Fibroblast of mammary gland (primary cell): Measurements from ENCODE around the gene CTPS1.

Experiments used
- DNase-seq: peaks from one replicate; pipeline ENCODE4 v3.0.0-alpha.2; 2010; ENCODE audit warnings: low read depth
- H3K4me3 ChIP-seq: 2 replicates; pipeline ENCODE4 v1.5.1; 2011; ENCODE audit warnings: low read depth, mild to moderate bottlenecking, low read length, moderate library complexity; ENCODE audit not compliant: control insufficient read depth
- TF ChIP-seq, protein P1 (sequence below): conservative IDR thresholded peaks from 2 replicates; pipeline ENCODE4 v1.5.1; 2011; ENCODE audit warnings: low read depth, low read length, inconsistent platforms; ENCODE audit not compliant: control insufficient read depth, insufficient read depth

CTPS1 gene

DNA sequence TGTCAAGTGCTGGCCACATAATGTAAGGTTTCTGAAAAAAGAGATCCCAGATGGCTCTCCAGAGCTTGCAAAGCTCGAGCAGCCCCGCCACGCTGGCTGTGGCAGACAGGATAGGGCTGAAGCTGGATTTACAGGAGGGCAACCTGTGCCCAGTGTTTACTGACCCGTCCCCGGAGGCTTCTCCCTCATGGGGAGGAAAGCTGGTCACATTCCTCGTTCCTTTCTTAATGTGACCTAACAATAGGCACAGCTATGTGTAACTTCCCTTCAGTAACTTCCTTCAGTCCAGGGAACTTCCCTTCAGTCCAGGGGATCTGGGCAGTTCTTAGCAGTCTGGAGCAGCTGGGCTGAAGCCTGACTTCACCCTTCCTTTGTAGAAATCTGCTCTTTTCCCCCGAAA lies 34.3 kb downstream of the CTPS1 start:
- H3K4me3 ChIP-seq = no peak overlapping the region
- no peak for DNase-seq
- TF ChIP-seq, protein P1, sequence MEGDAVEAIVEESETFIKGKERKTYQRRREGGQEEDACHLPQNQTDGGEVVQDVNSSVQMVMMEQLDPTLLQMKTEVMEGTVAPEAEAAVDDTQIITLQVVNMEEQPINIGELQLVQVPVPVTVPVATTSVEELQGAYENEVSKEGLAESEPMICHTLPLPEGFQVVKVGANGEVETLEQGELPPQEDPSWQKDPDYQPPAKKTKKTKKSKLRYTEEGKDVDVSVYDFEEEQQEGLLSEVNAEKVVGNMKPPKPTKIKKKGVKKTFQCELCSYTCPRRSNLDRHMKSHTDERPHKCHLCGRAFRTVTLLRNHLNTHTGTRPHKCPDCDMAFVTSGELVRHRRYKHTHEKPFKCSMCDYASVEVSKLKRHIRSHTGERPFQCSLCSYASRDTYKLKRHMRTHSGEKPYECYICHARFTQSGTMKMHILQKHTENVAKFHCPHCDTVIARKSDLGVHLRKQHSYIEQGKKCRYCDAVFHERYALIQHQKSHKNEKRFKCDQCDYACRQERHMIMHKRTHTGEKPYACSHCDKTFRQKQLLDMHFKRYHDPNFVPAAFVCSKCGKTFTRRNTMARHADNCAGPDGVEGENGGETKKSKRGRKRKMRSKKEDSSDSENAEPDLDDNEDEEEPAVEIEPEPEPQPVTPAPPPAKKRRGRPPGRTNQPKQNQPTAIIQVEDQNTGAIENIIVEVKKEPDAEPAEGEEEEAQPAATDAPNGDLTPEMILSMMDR = no peak

DNA sequence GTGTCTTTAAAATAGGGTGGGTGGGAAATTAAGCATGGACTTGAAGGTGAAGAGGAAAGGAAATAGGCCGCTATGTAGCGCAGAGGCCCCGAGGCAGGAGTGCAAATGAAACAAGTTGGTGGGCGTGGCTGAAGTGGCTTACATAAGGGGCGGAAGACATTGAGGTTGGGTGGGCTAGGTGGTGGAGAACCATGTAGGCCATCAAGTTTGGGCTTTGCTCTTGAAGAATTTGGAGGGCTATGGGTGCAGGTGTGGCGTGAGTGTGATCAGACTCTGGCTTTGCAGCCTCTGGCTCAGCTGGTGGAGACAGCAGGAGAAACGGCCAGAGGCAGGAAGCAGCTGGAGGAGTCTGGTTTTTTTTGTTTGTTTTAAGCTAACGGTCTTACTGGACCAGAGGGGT lies 35.4 kb downstream of the CTPS1 start:
- TF ChIP-seq, protein P1 = no peak
- no peak overlapping the region for H3K4me3 ChIP-seq
- no peak for DNase-seq

DNA sequence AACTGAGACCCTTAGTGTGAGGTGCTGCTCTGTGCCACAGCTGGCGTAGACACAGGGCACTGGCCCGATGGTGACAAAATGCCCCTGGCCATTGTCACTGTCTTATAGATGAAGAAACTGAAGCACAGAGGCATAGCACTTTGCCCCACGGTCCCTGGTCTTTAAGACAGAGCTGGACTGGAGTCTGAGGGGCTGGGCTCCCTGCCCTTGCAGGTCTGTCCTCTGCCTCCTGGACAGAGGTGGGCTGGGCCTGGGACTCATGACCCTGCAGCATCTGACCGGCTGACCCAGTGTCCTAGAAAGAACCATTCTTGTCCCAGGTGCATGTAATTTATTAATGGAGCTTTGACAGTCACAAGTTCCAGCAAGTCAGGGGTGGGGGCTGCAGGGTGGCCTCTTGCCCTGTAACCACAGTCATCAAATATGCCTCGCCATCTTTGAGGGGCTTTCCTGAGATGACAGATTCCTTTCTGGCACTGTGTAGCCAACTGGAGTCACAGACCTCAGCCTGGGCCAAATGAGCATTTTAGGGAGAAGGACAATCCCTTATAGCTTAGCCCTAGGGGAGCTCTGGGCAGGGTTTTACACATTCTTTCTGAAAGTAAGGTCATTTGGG lies 35.9 kb downstream of the CTPS1 start:
- no peak for DNase-seq
- no peak overlapping the region for H3K4me3 ChIP-seq
- TF ChIP-seq, protein P1 = no peak

DNA sequence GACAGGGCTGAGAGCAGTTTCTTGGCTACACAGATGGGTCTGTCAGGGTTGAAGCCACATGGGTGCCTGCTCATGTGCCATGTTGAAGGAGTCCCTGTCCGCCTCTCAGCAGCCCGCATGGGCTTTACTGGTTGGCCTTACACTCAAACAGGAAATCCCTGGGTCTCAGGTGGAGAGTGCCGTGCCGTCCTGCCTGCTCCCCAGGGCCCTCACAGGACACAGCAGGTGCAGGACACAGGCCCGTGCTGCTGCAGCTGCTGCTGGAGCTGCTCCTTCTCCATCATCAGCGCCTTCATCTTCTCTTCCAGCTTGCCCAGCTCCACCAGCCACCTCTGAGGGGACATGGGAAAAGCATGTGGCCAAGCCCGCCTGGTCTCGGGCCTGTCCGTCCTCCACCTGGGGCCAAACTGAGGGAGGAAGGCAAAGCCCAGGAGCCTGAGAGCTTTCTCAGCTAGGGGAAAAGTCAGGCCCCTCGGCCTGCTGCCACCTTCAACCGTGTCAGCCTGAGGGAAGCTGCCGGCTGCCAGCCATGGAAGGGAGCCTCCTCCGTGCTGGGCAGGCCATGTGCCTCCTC lies 36.5 kb downstream of the CTPS1 start:
- DNase-seq = no peak
- H3K4me3 ChIP-seq = no peak overlapping the region

DNA sequence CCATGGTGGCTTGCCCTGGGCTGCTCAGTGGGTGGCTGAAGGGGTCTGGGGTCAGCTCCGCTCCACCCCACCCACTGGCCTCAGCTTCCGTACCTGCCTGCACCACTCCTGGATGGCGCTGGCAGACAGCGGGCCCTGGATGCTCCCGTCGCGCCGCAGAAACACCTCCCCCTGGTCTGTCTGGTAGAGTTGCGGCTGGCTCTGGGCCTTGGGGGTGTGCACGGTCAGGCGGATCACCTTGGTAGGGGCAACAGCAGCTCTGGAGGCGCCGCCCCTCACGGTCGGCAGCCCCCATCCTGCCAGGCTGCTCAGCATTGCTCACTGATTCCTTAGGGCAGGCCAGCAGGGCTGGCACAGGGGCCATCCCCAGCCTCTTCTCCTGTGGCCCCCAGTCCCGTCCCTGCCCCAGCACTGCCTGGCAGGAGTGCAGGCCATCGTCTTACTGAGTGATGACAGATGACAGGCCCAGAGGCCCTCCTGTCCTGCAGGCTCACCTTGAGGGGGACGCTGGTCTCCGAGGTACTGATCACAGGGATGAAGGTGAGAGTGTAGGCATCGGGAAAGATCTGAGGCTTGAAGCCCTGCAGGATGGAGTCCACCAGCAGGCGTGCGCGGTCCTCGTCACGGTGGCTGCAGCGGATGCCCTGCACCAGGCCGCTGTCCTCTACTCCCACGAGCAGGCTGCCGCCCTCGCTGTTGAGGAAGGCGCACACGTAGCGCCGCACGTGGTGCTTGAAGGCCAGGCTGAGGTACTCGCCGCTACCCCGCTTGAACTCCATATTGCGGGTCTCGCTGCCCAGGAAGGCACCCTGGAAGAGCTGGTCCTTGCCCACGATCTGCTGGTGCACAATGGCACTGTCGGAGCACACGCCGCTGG lies 37.9 kb downstream of the CTPS1 start:
- TF ChIP-seq, protein P1 = no peak
- DNase-seq = no peak
- H3K4me3 ChIP-seq = no peak overlapping the region

More for the DNA sequence above, 36.5 kb downstream of the CTPS1 start:
- TF ChIP-seq, protein P1 = no peak

DNA sequence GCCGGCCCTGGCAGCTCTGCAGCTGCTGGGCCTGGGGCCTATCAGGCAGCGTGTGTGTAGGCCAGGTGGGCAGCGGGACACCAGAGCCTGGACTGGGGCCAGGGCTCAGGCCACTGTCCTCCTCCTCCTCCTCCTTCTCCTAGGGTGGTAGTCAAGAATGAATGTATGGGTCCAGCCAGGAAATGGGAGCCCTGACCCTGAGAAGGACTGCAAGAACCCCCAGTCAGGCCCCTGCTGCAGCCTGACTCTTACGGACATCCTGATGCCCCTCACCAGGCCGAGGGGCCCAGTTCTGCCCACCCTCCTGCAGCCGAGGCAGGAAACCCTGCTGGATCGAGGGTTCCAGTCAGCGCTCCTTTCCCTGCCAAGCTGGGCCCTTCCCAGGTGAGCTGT lies 38.5 kb downstream of the CTPS1 start:
- TF ChIP-seq, protein P1 = no peak
- H3K4me3 ChIP-seq = no peak overlapping the region
- DNase-seq = no peak
